Activated T-cell treated with anti-CD3 and anti-CD28 coated beads, Interleukin-2, amount 50 U/mL, for 4 hours (primary cell): ENCODE data around the gene COL5A1. TPM values are rescaled to one million over a fixed set of nuclear protein-coding genes. Genes with fewer than 3 reads are reported as not detected.

Experiments
- ATAC-seq, 2 donors: fragments of 200-7000 bp; cut with Tn5 transposase; one replicate each; pipeline ENCODE4 v1.10.0; 2021
- DNase-seq: peaks from one replicate; pipeline ENCODE4 v3.0.0-alpha.2; 2020
- H3K27me3 Mint-ChIP-seq: one replicate; pipeline ENCODE4 v1.8.0; 2021; ENCODE audit warnings: low read depth, mixed read lengths
- H3K36me3 Mint-ChIP-seq: one replicate; pipeline ENCODE4 v1.8.0; 2022; ENCODE audit warnings: mixed read lengths; ENCODE audit not compliant: insufficient read depth
- H3K4me1 Mint-ChIP-seq: one replicate; pipeline ENCODE4 v1.8.0; 2021; ENCODE audit warnings: low read depth, mixed read lengths
- H3K4me3 Mint-ChIP-seq: one replicate; pipeline ENCODE4 v1.8.0; 2021; ENCODE audit warnings: mild to moderate bottlenecking, moderate library complexity, mixed read lengths
- H3K9me3 Mint-ChIP-seq: one replicate; pipeline ENCODE4 v1.8.0; 2021; ENCODE audit warnings: mixed read lengths
- total RNA-seq, 3 donors: library from RNA; stranded (reverse); gene quantifications; one replicate each; pipeline ENCODE4 v1.2.1, GENCODE V29; 2021

The COL5A1 gene
- total RNA-seq, 3 donors from 2014 or later: 0.14 to 0.30 (median 0.21) TPM

DNA sequence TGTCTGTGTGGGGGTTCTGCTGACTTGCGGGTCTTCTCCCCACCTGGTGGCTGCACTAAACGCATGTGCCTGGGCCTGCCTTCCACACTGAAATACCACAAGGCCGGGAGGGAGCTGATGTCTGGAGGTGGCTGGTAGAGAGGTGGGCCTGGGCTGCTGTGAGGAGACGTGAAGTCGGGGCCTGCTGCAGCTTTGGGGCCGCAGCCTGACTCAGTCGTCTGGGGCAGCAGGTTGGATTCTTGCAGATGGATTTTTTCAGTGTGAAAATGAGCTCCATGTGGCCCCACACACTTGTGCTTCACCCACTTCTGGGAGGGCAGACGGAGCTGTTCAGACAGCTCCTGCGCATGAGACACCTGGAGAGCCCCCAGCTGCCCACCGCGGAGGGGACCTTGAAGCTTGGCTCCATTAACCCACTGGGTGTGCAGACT lies 29.3 kb downstream of the COL5A1 start:
- DNase-seq: no peak
- Mint-ChIP-seq H3K9me3 (peaks cover 11% of the 10 kb centered on the region), H3K27me3 (peaks cover 4% of the 10 kb centered on the region), H3K36me3 (no peaks in the 10 kb centered on the region), H3K4me3 (no peak overlapping the region), H3K4me1 (no peaks in the 10 kb centered on the region)
- ATAC-seq: no peak

DNA sequence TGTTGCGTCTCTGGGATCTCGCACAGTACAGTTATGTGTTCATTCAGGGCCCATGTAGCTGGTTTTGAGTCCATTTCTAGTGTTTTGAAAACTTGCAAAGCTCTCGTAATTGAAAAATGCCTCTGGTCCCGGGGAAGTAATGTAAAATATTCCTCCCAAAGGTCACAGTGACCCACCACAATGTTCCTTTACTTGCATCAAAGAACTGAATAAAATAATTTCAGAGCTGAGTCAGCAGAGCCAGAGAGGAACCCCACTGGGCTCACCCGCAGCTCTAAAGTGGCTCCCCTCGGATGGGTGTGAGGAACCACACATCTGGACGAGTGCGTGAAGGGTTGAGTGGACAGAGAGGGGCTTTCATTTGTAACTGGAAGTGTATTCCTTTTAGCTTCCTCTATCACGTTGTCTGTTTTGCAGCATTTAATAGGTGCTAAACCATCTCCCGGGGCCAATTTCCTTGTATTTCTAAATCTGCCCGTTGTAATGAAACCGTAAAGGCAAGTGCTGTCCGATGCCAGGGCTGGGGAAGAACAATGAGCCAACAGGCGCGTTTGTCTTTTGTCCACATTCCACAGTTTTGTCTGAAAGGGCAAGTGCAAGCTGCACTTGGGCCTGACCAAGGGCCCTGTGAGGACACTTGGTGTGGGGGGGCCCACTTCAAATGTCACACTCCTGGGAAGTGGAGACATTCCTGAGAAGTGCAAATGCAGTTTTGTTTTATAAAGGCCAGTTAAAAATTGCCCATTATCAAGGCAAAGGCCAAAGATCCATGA lies 29.9 kb downstream of the COL5A1 start:
- no peak for ATAC-seq
- Mint-ChIP-seq H3K4me3 (no peak overlapping the region), H3K27me3 (peaks cover 4% of the 10 kb centered on the region)

DNA sequence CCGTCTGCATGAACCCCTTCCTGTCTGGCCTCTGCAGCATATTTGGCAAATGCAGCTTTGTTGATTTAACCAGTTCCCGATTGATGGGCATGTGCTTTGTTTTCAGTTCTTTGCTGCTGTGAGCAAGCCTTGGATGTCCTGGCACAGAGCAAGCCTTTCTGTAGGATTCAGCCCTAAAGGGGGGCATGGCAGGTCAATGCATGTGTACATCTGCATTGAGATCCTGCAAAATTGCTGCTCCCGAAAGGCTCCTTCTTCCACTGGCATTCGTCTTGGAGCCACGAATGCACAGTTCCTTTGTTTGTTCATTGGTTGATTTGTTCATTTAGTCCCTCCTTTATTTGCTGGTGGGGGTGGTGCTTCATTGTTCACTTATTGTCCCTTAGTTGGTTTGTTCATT lies 34.8 kb downstream of the COL5A1 start:
- DNase-seq (no peak), ATAC-seq (no peak)
- Mint-ChIP-seq H3K27me3 (peaks cover 3% of the 10 kb centered on the region), H3K36me3 (no peaks in the 10 kb centered on the region), H3K4me3 (no peak overlapping the region), H3K9me3 (peaks cover 20% of the 10 kb centered on the region), H3K4me1 (no peaks in the 10 kb centered on the region)

More for the DNA sequence above, 29.9 kb downstream of the COL5A1 start:
- H3K4me1 Mint-ChIP-seq: no peaks in the 10 kb centered on the region
- no peak for DNase-seq
- H3K9me3 Mint-ChIP-seq: peaks cover 17% of the 10 kb centered on the region
- no peaks in the 10 kb centered on the region for H3K36me3 Mint-ChIP-seq

DNA sequence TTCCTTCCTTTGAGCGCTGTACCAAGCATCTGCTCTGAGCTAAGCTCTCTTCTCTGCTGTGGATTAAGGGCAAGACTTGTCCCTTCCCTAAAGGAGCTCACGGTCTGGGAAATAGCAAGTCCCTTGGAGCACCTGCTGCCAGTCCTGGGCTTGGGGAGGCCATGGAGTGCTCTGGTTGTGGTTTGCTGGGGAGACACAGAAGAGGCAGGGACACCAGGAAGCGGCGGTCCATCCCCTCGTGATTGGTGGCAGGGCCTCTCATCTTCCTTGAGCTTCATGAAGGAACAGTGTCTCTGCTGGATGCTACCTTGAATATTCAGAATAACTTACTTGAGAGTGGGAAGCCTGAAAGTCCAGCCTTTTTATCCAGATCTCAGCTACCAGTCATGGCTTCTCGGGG lies 35.3 kb downstream of the COL5A1 start:
- H3K36me3 Mint-ChIP-seq: no peaks in the 10 kb centered on the region
- ATAC-seq (no peak), DNase-seq (no peak)
- H3K4me3 Mint-ChIP-seq: no peak overlapping the region
- peaks cover 3% of the 10 kb centered on the region for H3K27me3 Mint-ChIP-seq
- no peaks in the 10 kb centered on the region for H3K4me1 Mint-ChIP-seq
- peaks cover 20% of the 10 kb centered on the region for H3K9me3 Mint-ChIP-seq

DNA sequence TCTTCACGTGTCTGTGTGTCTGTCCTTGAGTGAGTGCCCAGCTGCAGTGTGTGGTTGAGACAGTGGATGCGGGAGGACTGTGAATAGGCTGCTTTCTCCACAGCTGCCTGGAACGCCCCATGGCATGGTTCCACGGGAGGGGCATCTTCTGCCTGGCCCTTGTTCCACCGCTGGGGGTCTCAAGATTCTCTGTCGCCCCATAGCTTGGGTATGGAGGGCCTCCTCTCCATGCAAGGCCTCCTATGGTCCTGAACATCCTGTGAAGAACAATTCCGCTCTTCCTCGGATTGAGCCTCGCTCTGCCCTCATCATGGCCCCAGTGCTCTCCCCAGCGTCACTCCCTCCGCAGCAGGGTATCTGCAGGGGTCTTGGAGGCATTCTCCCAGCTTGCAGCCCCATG lies 36.1 kb downstream of the COL5A1 start:
- Mint-ChIP-seq H3K9me3 (peaks cover 20% of the 10 kb centered on the region), H3K27me3 (peaks cover 3% of the 10 kb centered on the region), H3K4me1 (no peaks in the 10 kb centered on the region), H3K4me3 (no peak overlapping the region), H3K36me3 (no peaks in the 10 kb centered on the region)
- ATAC-seq (no peak), DNase-seq (no peak)

DNA sequence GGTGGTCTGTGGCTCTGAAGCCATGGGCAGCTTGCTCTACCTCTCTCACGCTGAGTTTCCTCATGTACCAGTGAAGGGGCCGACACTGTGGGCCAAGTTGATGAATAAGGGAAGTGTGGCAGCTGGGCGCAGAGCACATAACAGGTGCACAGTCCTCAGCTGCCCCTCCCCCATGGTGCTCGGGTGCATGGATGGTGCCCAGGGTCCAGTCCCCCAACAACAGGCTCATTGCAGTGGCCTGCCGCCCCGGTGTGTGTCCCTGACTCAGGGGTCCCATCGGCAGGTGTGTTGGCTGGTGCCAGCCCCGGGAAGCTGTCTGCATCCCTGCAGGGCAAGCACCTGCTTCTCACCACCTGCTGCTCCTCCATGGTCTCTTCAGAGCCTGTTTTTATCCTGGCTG lies 36.6 kb downstream of the COL5A1 start:
- ATAC-seq (no peak), DNase-seq (no peak)
- H3K27me3 Mint-ChIP-seq: peaks cover 3% of the 10 kb centered on the region
- H3K4me3 Mint-ChIP-seq: no peak overlapping the region
- peaks cover 20% of the 10 kb centered on the region for H3K9me3 Mint-ChIP-seq
- no peaks in the 10 kb centered on the region for H3K4me1 Mint-ChIP-seq
- H3K36me3 Mint-ChIP-seq: no peaks in the 10 kb centered on the region

DNA sequence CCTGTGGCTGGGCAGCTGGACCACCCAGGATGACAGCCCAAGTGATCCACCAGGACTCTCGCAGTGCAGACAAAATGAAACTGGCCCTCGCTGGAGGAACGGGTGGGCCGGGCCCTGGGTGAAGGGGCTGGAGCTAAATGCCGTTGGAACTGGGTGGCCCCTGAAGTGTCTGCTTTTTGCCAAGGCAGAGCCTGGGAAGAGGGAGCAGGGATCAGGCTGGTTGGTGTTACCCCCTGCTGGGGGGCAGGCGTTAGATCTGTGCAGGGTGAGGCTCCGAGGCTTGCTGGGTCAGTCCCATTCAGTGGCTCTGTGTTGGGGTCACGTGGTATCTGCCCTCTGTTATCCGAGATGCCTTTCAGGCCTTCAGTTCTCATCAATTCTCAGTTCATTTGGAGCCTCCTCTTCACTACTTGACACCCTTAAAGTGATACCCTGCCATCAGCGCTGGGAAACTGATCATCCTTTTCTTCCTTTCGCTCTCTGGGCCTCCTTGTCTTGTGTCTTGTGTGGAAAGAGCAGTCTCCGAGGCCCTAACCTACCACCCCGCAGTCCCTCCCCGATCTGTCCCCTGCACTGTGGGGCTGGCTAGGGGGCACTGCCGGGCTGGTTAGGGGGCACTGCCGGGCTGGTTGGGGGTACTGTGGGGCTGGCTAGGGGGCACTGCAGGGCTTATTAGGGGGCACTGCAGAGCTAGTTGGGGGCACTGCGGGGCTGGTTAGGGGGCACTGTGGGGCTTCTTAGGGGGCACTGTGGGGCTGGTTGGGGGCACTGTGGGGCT lies 37.3 kb downstream of the COL5A1 start:
- Mint-ChIP-seq H3K4me1 (no peaks in the 10 kb centered on the region), H3K9me3 (peaks cover 20% of the 10 kb centered on the region), H3K4me3 (no peak overlapping the region), H3K36me3 (no peaks in the 10 kb centered on the region), H3K27me3 (peaks cover 3% of the 10 kb centered on the region)
- ATAC-seq: no peak
- no peak for DNase-seq

DNA sequence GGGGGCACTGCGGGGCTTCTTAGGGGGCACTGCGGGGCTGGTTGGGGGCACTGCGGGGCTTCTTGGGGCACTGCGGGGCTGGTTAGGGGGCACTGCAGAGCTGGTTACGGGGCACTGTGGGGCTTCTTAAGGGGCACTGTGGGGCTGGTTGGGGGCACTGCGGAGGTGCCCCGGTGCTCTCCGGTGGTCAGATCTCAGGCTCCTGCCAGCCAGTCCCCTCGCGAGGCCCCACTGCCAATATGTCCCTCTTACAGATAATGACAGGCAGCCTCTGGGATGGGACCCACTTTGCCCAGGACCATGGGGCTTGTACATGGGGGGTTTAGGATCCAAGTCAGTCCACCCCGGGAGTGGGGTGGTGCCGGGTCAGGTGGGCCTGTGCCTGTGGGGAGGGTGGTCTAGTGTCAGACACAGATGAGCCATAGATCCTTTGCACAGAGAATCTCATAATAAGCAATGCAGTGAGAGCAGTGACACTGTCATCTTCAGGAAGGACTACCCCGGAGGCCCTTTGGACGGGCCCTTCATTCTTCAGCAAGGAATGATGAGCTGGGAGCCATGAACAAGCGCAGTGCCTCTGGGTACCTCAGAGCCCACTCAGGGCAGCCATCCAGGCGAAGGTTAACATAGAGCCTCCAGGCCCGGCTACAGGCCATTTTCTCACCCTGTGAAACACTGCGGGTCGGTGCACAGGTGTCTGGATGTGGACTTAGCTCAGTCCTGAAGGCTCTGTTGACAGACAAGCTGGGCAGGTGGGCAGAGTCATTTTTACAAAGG lies 38.2 kb downstream of the COL5A1 start:
- no peak overlapping the region for H3K4me3 Mint-ChIP-seq
- H3K36me3 Mint-ChIP-seq: no peaks in the 10 kb centered on the region
- no peak for ATAC-seq
- H3K4me1 Mint-ChIP-seq: no peaks in the 10 kb centered on the region
- peaks cover 3% of the 10 kb centered on the region for H3K27me3 Mint-ChIP-seq
- no peak for DNase-seq
- peaks cover 16% of the 10 kb centered on the region for H3K9me3 Mint-ChIP-seq

DNA sequence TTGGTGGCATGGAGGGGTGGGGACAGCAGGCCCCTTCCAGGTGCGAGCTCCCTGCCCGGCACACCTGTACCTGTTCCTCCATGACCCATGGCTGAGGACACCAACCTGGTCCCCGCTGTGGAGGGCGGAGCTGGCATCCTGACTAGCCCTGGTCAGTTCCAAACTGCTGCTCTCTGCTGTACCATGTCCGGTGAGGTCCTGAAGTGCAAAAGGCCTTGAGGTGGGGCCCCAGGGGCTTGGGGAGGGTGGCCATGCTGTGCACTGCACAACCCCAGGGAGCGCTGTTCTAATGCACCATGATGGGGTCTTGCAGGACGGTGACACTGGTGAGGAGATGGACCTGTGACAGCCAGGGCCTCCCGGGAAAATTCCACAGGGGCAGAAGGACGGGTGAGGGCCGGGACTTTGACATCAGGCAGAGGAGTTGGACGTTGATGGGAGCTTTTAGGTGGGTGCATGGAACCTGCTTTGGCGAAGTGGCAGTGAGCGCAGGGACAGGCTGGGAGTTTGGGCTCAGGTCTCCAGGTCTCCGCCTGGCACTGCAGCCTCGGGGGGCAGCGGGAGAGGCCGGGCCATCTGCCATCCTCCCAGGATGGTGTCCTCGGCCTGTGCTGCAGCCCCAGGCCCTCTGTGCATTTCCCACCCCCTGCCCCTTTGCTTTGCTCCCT lies 38.9 kb downstream of the COL5A1 start:
- peaks cover 3% of the 10 kb centered on the region for H3K27me3 Mint-ChIP-seq
- DNase-seq (no peak), ATAC-seq (no peak)
- H3K4me1 Mint-ChIP-seq: no peaks in the 10 kb centered on the region
- no peak overlapping the region for H3K4me3 Mint-ChIP-seq
- H3K36me3 Mint-ChIP-seq: no peaks in the 10 kb centered on the region
- H3K9me3 Mint-ChIP-seq: peaks cover 10% of the 10 kb centered on the region

DNA sequence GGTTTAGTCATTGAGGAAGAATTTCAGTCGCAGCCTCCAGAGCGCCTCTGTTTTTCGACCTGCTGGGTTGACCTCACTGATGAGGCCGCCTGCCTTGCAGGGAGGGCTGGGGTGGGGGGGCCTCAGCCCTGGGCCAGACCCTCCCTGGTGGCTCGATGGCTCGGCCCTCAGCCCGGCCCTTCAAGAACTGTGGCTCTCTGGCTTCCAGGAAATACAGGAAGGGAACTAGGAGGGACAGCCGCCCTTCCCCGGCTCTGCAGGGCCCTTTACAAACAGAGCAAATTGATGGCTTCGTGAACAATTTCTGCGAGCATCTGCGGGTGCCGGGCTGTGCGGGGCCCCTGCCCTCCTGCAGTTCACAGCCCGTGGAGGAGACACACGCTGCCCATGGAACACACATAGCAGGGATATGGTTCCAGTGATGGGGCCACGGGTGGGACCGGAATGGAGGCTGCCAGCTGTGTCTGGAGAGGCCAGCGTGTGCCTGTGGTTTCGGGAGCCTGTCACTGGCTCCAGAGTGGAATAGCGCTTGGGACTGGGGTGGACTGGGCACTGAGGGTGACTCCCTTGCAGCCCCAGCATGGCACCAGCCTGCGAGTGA lies 39.6 kb downstream of the COL5A1 start:
- Mint-ChIP-seq H3K4me1 (no peaks in the 10 kb centered on the region), H3K9me3 (peaks cover 7% of the 10 kb centered on the region), H3K4me3 (no peak overlapping the region), H3K27me3 (peaks cover 3% of the 10 kb centered on the region), H3K36me3 (no peaks in the 10 kb centered on the region)
- DNase-seq: no peak
- no peak for ATAC-seq

DNA sequence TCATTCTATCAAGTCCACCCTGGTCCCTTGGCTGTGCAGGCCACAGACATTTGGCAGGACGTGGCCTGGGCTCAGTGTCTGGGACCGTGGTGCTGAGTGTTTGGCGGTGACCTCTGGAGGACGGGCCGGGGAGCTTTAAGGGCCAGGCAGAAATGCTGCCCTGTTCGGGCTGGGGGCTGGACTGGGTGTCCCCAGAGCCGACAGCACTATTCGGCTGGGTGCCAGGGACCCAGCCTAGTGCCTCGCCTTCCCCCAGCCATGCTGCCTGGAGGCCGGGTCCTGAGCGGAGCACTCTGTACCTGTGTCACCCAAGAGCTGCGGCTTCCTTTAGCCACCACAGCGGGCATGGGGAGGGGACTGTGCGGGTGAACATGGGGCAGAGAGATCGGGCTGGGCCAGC lies 40.4 kb downstream of the COL5A1 start:
- H3K27me3 Mint-ChIP-seq: peaks cover 3% of the 10 kb centered on the region
- no peak overlapping the region for H3K4me3 Mint-ChIP-seq
- H3K9me3 Mint-ChIP-seq: no peaks in the 10 kb centered on the region

DNA sequence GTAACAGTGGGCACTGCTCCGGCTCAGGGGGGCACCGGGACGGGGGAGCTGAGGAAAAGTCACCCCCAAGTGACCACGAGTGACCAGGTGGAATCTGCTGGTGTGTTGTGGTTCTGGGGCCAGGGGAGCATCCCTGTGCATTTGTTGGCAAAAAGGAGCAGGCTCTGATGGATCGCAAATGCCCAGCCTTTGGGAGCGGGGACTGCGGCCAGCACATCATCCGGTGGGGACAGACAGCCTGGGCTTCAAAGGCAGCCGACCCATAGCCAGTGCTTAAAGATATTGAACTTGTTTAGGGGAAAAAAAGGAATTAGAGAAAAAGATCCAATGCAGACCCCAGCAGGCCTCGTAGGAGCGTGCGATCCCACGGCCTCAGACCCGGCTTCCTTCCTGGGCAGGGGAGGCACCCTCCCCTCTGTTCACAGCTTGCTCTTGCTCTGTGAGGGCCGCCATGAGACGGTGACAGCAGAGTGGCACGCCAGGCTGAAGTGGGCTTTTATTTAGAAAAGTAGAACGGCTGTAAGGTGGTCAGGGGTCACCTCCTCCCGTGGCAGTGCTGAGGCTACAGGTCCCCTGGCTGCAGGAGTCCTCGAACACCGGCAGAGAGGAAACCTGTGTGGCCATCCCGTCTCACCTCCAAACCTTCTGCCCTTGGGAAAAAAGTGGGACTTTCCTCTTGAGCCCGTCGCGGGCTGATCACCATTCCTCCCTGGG lies 41.2 kb downstream of the COL5A1 start:
- DNase-seq: no peak
- Mint-ChIP-seq H3K4me1 (no peaks in the 10 kb centered on the region), H3K4me3 (no peak overlapping the region), H3K27me3 (peaks cover 3% of the 10 kb centered on the region), H3K9me3 (no peaks in the 10 kb centered on the region), H3K36me3 (no peaks in the 10 kb centered on the region)
- ATAC-seq: no peak

More for the DNA sequence above, 40.4 kb downstream of the COL5A1 start:
- H3K36me3 Mint-ChIP-seq: no peaks in the 10 kb centered on the region
- H3K4me1 Mint-ChIP-seq: no peaks in the 10 kb centered on the region
- DNase-seq: no peak
- ATAC-seq: no peak

DNA sequence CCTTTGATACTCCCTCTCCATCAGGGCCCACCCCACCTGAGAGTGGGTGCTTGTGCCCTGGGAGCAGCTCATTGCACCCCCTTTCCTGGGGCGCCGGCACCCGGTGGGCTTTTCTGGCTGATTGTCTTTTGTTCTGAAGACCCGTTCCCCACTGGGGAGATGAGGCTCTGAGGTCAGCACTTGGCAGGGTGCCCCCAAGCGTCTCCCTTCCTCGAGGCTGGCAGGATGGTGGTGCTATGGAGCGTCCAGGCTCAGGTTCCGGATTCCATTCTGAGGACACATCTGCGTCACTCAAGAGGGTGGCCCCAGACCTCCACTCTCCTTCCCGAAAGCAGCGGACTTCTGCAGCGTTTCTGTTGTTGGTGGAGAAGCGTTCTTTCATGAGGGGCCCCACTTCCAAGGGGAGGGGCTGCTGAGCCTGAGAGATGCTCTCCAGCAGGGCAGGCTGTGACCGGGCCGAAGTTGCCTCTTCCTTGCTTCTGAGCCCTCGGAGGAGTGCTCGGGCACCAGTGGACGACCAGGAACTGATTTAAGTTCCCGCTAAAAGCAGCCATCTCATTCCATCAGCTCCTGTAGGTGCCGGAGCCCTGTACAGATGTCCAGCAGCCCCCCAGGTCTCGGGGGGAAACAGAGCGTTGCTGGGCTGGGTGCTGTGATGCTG lies 42.2 kb downstream of the COL5A1 start:
- H3K36me3 Mint-ChIP-seq: no peaks in the 10 kb centered on the region
- ATAC-seq: no peak
- no peaks in the 10 kb centered on the region for H3K9me3 Mint-ChIP-seq

More for the DNA sequence above, 42.2 kb downstream of the COL5A1 start:
- H3K4me1 Mint-ChIP-seq: no peaks in the 10 kb centered on the region
- no peak for DNase-seq
- peaks cover 3% of the 10 kb centered on the region for H3K27me3 Mint-ChIP-seq
- no peak overlapping the region for H3K4me3 Mint-ChIP-seq
